SU-DHL-6 (cell line): ENCODE results near the gene CHD6.

Source experiments
- H2AFZ ChIP-seq: fragments of 200-600 bp; sonication (generic); 2 replicates; pipeline ENCODE4 v1.6.1; 2014; ENCODE audit warnings: low read depth, mild to moderate bottlenecking, moderate library complexity, mixed read lengths, antibody characterized with exemption, low read length; ENCODE audit not compliant: severe bottlenecking
- H3F3A ChIP-seq: fragments of 200-600 bp; shearing (Covaris generic); 2 replicates; pipeline ENCODE4 v1.6.0; 2016; ENCODE audit warnings: antibody characterized with exemption, mild to moderate bottlenecking; ENCODE audit not compliant: insufficient read depth
- H3K27ac ChIP-seq: fragments of 200-600 bp; sonication (generic); 2 replicates; pipeline ENCODE4 v1.5.1; 2016; ENCODE audit warnings: low read depth, mild to moderate bottlenecking, low read length, moderate library complexity, mixed read lengths
- H3K27me3 ChIP-seq: fragments of 200-600 bp; sonication (generic), shearing (Covaris generic); 2 replicates; pipeline ENCODE4 v1.6.0; 2014; ENCODE audit warnings: mild to moderate bottlenecking, low read length
- H3K36me3 ChIP-seq: fragments of 200-600 bp; sonication (generic); 2 replicates; pipeline ENCODE4 v1.6.1; 2014; ENCODE audit warnings: mild to moderate bottlenecking, low read length, mixed read lengths
- H3K4me2 ChIP-seq: fragments of 300-600, 200-600 bp; shearing (Covaris generic), sonication (generic); 2 replicates; pipeline ENCODE4 v1.6.0; 2014; ENCODE audit warnings: low read length, low read depth, mild to moderate bottlenecking; ENCODE audit not compliant: poor library complexity, severe bottlenecking
- H3K4me3 ChIP-seq: fragments of 200-600 bp; sonication (generic); 2 replicates; pipeline ENCODE4 v1.5.1; 2014; ENCODE audit warnings: antibody characterized with exemption, low read length, mild to moderate bottlenecking, mixed read lengths; ENCODE audit not compliant: insufficient read depth, poor library complexity, severe bottlenecking
- H3K79me2 ChIP-seq: fragments of 200-600 bp; sonication (generic); 2 replicates; pipeline ENCODE4 v1.6.1; 2014; ENCODE audit warnings: mild to moderate bottlenecking, low read length, moderate library complexity; ENCODE audit not compliant: insufficient read depth
- H3K9ac ChIP-seq: fragments of 200-600 bp; sonication (generic); 2 replicates; pipeline ENCODE4 v1.7.0; 2014; ENCODE audit warnings: mild to moderate bottlenecking, low read length
- H3K9me2 ChIP-seq: fragments of 200-600 bp; sonication (generic); replicated peaks from 2 replicates; pipeline ENCODE4 v1.6.1; 2014; ENCODE audit warnings: low read length; ENCODE audit not compliant: insufficient read depth
- H3K9me3 ChIP-seq: fragments of 200-600 bp; sonication (generic); 2 replicates; pipeline ENCODE4 v1.6.1; 2014; ENCODE audit warnings: low read length, mixed read lengths; ENCODE audit not compliant: insufficient read depth
- H4K20me1 ChIP-seq: fragments of 200-600 bp; sonication (generic); 2 replicates; pipeline ENCODE4 v1.6.1; 2014; ENCODE audit warnings: low read depth, mild to moderate bottlenecking, antibody characterized with exemption, low read length, moderate library complexity, mixed read lengths
- CTCF ChIP-seq: fragments of 200-600 bp; sonication (generic); IDR thresholded peaks from one replicate; pipeline ENCODE4 v1.5.1; 2017; ENCODE audit warnings: antibody characterized with exemption, mild to moderate bottlenecking, low read length, moderate library complexity; ENCODE audit not compliant: insufficient read depth, poor library complexity, severe bottlenecking
- EZH2phosphoT487 ChIP-seq: fragments of 200-600 bp; sonication (generic), shearing (Covaris generic); conservative IDR thresholded peaks from 2 replicates; pipeline ENCODE4 v1.6.1; 2018; ENCODE audit warnings: mild to moderate bottlenecking, antibody characterized with exemption, low read length, moderate library complexity, mixed read lengths

The CHD6 gene

GRCh38 chr20:41650231-41650948 lies 32.2 kb upstream of the CHD6 start:
- TF ChIP-seq CTCF: no peak
- no peak for TF ChIP-seq EZH2phosphoT487
- Histone ChIP-seq H3K9ac (no peak overlapping the region), H3K36me3 (no peaks in the 10 kb centered on the region), H3K79me2 (no peaks in the 10 kb centered on the region), H3K4me2 (no peak overlapping the region), H3K9me2 (no peaks in the 10 kb centered on the region), H3K4me3 (no peak overlapping the region), H3K9me3 (no peaks in the 10 kb centered on the region), H4K20me1 (no peaks in the 10 kb centered on the region), H3K27ac (no peak overlapping the region), H3K27me3 (no peaks in the 10 kb centered on the region), H3F3A (no peaks in the 10 kb centered on the region), H2AFZ (no peak overlapping the region)

GRCh38 chr20:41649489-41649888 lies 31.3 kb upstream of the CHD6 start:
- Histone ChIP-seq H3K4me2 (no peak overlapping the region), H3K9ac (no peak overlapping the region), H3K27ac (no peak overlapping the region), H3K4me3 (no peak overlapping the region), H3F3A (no peaks in the 10 kb centered on the region), H4K20me1 (no peaks in the 10 kb centered on the region), H3K27me3 (no peaks in the 10 kb centered on the region), H3K9me2 (no peaks in the 10 kb centered on the region), H3K36me3 (no peaks in the 10 kb centered on the region), H3K9me3 (no peaks in the 10 kb centered on the region), H3K79me2 (no peaks in the 10 kb centered on the region), H2AFZ (no peak overlapping the region)
- TF ChIP-seq EZH2phosphoT487 (no peak), CTCF (no peak)

GRCh38 chr20:41645372-41645771 lies 27.2 kb upstream of the CHD6 start:
- no peak overlapping the region for H3K27ac ChIP-seq

More at GRCh38 chr20:41645372-41645771, 27.2 kb upstream of the CHD6 start:
- Histone ChIP-seq H2AFZ (no peak overlapping the region), H3K4me2 (no peak overlapping the region), H4K20me1 (no peaks in the 10 kb centered on the region), H3K9me3 (no peaks in the 10 kb centered on the region), H3K27me3 (no peaks in the 10 kb centered on the region), H3K79me2 (no peaks in the 10 kb centered on the region), H3F3A (no peaks in the 10 kb centered on the region), H3K9me2 (no peaks in the 10 kb centered on the region), H3K9ac (no peak overlapping the region), H3K36me3 (no peaks in the 10 kb centered on the region), H3K4me3 (no peak overlapping the region)
- TF ChIP-seq EZH2phosphoT487: no peak
- no peak for TF ChIP-seq CTCF
